GM12878 (cell line): ENCODE data around the gene CMTM4. TPM values are rescaled to one million over a fixed set of nuclear protein-coding genes. Genes with fewer than 3 reads are reported as not detected.

Source experiments
- ATAC-seq: fragments of 200-7000 bp; cut with Tn5 transposase; 3 replicates; pipeline ENCODE4 v1.9.1; 2020; ENCODE audit warnings: mild to moderate bottlenecking, moderate library complexity
- BruUV-seq: library from RNA; stranded (reverse); fragments of 400-500 nt; replicated peaks from 2 replicates; lab custom pipeline; 2021; lab: Mats Ljungman, UMichigan
- CTCF ChIA-PET: fragments of 300-600 bp; sonication (Branson Sonifier 250); formaldehyde crosslinking; extraction: SDS; loops from one replicate; lab custom pipeline; 2021; ENCODE audit warnings: inconsistent platforms; lab: Yijun Ruan, JAX
- POLR2A ChIA-PET: fragments of 350-600 bp; formaldehyde crosslinking; extraction: SDS; loops from one replicate; lab custom pipeline; 2021; ENCODE audit warnings: inconsistent platforms; lab: Charles Lee
- RAD21 ChIA-PET: fragments of 300-600 bp; sonication (Branson Sonifier 250); formaldehyde crosslinking; loops from one replicate; lab custom pipeline; 2023; ENCODE audit warnings: antibody characterized with exemption; ENCODE audit not compliant: unreplicated experiment; lab: Charles Lee
- SMC1A ChIA-PET: fragments of 300-600 bp; sonication (Branson Sonifier 250); formaldehyde crosslinking; loops from one replicate; lab custom pipeline; 2023; ENCODE audit not compliant: unreplicated experiment, uncharacterized antibody; lab: Charles Lee
- DNase-seq: peaks from one replicate; pipeline ENCODE4 v3.0.0-alpha.2; 2011; ENCODE audit warnings: low read depth, low spot score
- FAIRE-seq: peaks from 3 replicates; lab custom pipeline; 2011; peaks lifted over from hg19 to GRCh38; lab: Jason Lieb, UNC
- H2AFZ ChIP-seq: 2 replicates; pipeline ENCODE4 v1.6.0; 2011; ENCODE audit warnings: low read depth, low read length, control low read depth; ENCODE audit not compliant: control insufficient read depth
- H3K27ac ChIP-seq: 2 replicates; pipeline ENCODE4 v1.5.1; 2011; ENCODE audit warnings: control low read depth; ENCODE audit not compliant: control insufficient read depth, insufficient read depth
- H3K27me3 ChIP-seq, 2 experiments: replicated peaks in 1 of 2; 2 replicates each; pipeline versions ENCODE4 v1.6.0 to v1.6.1; 2011; ENCODE audit warnings: low read length in 1 of 2; ENCODE audit not compliant: control insufficient read depth in 2 of 2, insufficient read depth in 2 of 2
- H3K36me3 ChIP-seq, 2 experiments: 2 replicates each; pipeline ENCODE4 v1.5.1; 2011; ENCODE audit warnings: low read length in 1 of 2; ENCODE audit not compliant: control insufficient read depth in 2 of 2, insufficient read depth in 2 of 2
- H3K4me1 ChIP-seq: 2 replicates; pipeline ENCODE4 v1.6.1; 2011; ENCODE audit warnings: mild to moderate bottlenecking, low read length, moderate library complexity, mixed read lengths; ENCODE audit not compliant: control insufficient read depth, insufficient read depth
- H3K4me2 ChIP-seq: 2 replicates; pipeline ENCODE4 v1.6.0; 2011; ENCODE audit warnings: control low read depth; ENCODE audit not compliant: control insufficient read depth, insufficient read depth
- H3K4me3 ChIP-seq: fragments of 200-600 bp; sonication (generic); 2 replicates; pipeline ENCODE4 v1.5.1; 2016
- H3K79me2 ChIP-seq: 2 replicates; pipeline ENCODE4 v1.6.0; 2011; ENCODE audit warnings: low read length; ENCODE audit not compliant: control insufficient read depth, insufficient read depth
- H3K9ac ChIP-seq: 2 replicates; pipeline ENCODE4 v1.8.0; 2011; ENCODE audit warnings: low read length, control low read depth, mixed read lengths; ENCODE audit not compliant: control insufficient read depth, insufficient read depth
- H3K9me3 ChIP-seq: replicated peaks from 3 replicates; pipeline ENCODE4 v1.5.1; 2011; ENCODE audit warnings: mild to moderate bottlenecking, low read length; ENCODE audit not compliant: control insufficient read depth, insufficient read depth
- H4K20me1 ChIP-seq: 2 replicates; pipeline ENCODE4 v1.6.0; 2011; ENCODE audit not compliant: control insufficient read depth, insufficient read depth
- ATF7 ChIP-seq: fragments of 450-650 bp; IDR thresholded peaks from 2 replicates; pipeline ENCODE4 v1.6.1; 2016; ENCODE audit warnings: low read depth, mild to moderate bottlenecking
- ESRRA ChIP-seq: IDR thresholded peaks from 2 replicates; pipeline ENCODE4 v1.6.1; 2012; ENCODE audit warnings: mild to moderate bottlenecking, low read length, improper control_type of control experiment
- EZH2 ChIP-seq: IDR thresholded peaks from 2 replicates; pipeline ENCODE4 v1.6.1; 2012; ENCODE audit warnings: low read depth, mild to moderate bottlenecking, control low read depth, inconsistent platforms, low read length, borderline replicate concordance; ENCODE audit not compliant: control insufficient read depth
- HDAC2 ChIP-seq: fragments of 200-600 bp; sonication (generic); IDR thresholded peaks from 2 replicates; pipeline ENCODE4 v1.6.1; 2017
- MXI1 ChIP-seq: fragments of 150-350 bp; IDR thresholded peaks from 2 replicates; pipeline ENCODE4 v1.6.1; 2011; ENCODE audit warnings: low read depth, mild to moderate bottlenecking, inconsistent platforms, low read length, improper control_type of control experiment
- MYB ChIP-seq: fragments of 150-350 bp; IDR thresholded peaks from 2 replicates; pipeline ENCODE4 v1.6.1; 2014; ENCODE audit warnings: mild to moderate bottlenecking, low read depth, low read length, borderline replicate concordance
- NR2C2 ChIP-seq: IDR thresholded peaks from 2 replicates; pipeline ENCODE4 v1.6.1; 2011; ENCODE audit warnings: borderline replicate concordance, low read depth; ENCODE audit not compliant: control insufficient read depth, insufficient read length
- RFX5 ChIP-seq: IDR thresholded peaks from 2 replicates; pipeline ENCODE4 v1.6.1; 2011; ENCODE audit warnings: low read depth, low read length, improper control_type of control experiment
- SIX5 ChIP-seq: IDR thresholded peaks from 2 replicates; pipeline ENCODE4 v1.6.1; 2011; ENCODE audit warnings: mild to moderate bottlenecking, low read depth, low read length, moderate library complexity; ENCODE audit not compliant: severe bottlenecking
- SUZ12 ChIP-seq: fragments of 200-600 bp; sonication (generic); IDR thresholded peaks from one replicate; pipeline ENCODE4 v1.6.1; 2018; ENCODE audit warnings: antibody characterized with exemption, mild to moderate bottlenecking; ENCODE audit not compliant: unreplicated experiment
- TCF3 ChIP-seq: IDR thresholded peaks from 2 replicates; pipeline ENCODE4 v1.6.1; 2012; ENCODE audit warnings: low read depth, mild to moderate bottlenecking, low read length, borderline replicate concordance; ENCODE audit not compliant: insufficient read depth
- WGBS: methylation state at CpG from one replicate; pipeline ENCODE4 v1.1.6; 2016; ENCODE audit warnings: low lambda C conversion rate; ENCODE audit not compliant: insufficient replicate concordance, insufficient coverage; ENCODE audit errors: missing lambda C conversion rate; 5-methylcytosine and 5-hydroxymethylcytosine counted together
- in situ Hi-C: fragments of 300-500 bp; cut with MboI; formaldehyde crosslinking; loops from 9 replicates; pipeline ENCODE4 v1.14.3; 2018; ENCODE audit warnings: mixed read lengths
- intact Hi-C: fragments of 100-400 bp; cut with micrococcal nuclease; formaldehyde crosslinking; loops from one replicate; pipeline ENCODE4 v1.14.2; 2022; ENCODE audit not compliant: unreplicated experiment
- polyA plus RNA-seq, 11 experiments: library from polyadenylated mRNA; depleted of rRNA in 4 of 11; unstranded in 6 of 11; stranded (reverse) in 5 of 11; fragments of >200 nt; fragmentation: Nextera tagmentation in 4 of 11; fragmentation: Illumina TruSeq in 1 of 11; extraction: Ambion mirVana in 4 of 11; extraction: Trizol in 1 of 11; gene quantifications; 1 replicate in 1 of 11; 2 replicates in 10 of 11; pipeline versions ENCODE4 v1.2.1 to v1.2.3, GENCODE V29; 2011 to 2016; ENCODE audit warnings: inconsistent platforms in 2 of 11, missing spikeins in 2 of 11, low read depth in 1 of 11
- total RNA-seq, 4 experiments: library from RNA; depleted of rRNA in 3 of 4; stranded (reverse); fragments of >200 nt in 3 of 4; fragmentation: Illumina TruSeq in 1 of 4; extraction: Trizol in 1 of 4; gene quantifications; 2 replicates each; pipeline versions ENCODE4 v1.2.1 to v1.2.3, GENCODE V29; 2013 to 2021
- TF ChIP-seq, protein P1 (sequence below): fragments of 450-650 bp; IDR thresholded peaks from 2 replicates; pipeline ENCODE4 v1.6.1; 2016; ENCODE audit warnings: mild to moderate bottlenecking
- TF ChIP-seq, protein P2 (sequence below): fragments of 450-650 bp; IDR thresholded peaks from 2 replicates; pipeline ENCODE4 v1.6.1; 2017; ENCODE audit warnings: borderline replicate concordance

The CMTM4 gene
- total and polyA plus RNA-seq, 10 of the 15 experiments (the other 5 are each of a cell fraction or from before 2014, with no cell fraction given) = 0.02 to 0.43 (median 0.15) TPM; not detected in 2

DNA sequence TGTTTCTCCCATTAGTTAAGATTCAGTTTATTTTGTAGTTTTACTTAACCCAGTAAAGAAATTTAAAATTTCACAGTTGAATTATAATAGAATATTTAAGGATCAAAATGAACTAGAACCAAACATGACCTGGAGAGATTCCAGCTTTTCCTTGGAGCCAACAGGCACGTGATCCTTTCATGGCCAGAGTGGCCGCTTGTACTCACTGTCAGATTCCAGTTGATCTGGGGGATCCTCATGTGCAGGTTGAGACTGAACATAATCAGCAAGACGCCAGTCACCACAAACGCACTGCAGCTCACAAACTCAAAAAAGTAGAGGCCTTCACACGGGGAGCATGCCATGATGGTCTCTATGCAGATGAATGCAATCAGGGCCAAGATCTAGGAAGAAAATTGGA is 60.3 kb downstream of the CMTM4 start:
- no peak for FAIRE-seq
- Histone ChIP-seq H3K4me1 (no peaks in the 10 kb centered on the region), H3K9me3 (no peaks in the 10 kb centered on the region), H3K27me3 (peaks cover 0 to 1% of the 10 kb centered on the region in 2 experiments; a peak in 2 of 4 replicates), H3K4me3 (no peak overlapping the region), H2AFZ (no peak overlapping the region), H3K36me3 (no peaks in the 10 kb centered on the region), H3K9ac (no peak overlapping the region), H4K20me1 (no peaks in the 10 kb centered on the region; the same call in 1 of the 2 replicates), H3K27ac (no peak overlapping the region), H3K79me2 (no peaks in the 10 kb centered on the region), H3K4me2 (no peak overlapping the region)
- ChIA-PET POLR2A (no interaction called here), RAD21 (no interaction called here), SMC1A (no interaction called here), CTCF (interaction anchor here (2.0 kb wide), 1 partner anchor 15 kb away, joined by 10 read pairs; no protein-coding TSS in a partner anchor)
- intact Hi-C loops (no loop called here), in situ Hi-C loops (no loop called here)
- no TSS peak for BruUV-seq
- no peak for ATAC-seq
- DNase-seq = no peak
- TF ChIP-seq ESRRA (no peak), MYB (no peak), SIX5 (no peak), TCF3 (no peak), RFX5 (no peak), SUZ12 (no peak), HDAC2 (no peak), ATF7 (no peak), EZH2 (no peak), NR2C2 (no peak), MXI1 (no peak)
- TF ChIP-seq, protein P1, sequence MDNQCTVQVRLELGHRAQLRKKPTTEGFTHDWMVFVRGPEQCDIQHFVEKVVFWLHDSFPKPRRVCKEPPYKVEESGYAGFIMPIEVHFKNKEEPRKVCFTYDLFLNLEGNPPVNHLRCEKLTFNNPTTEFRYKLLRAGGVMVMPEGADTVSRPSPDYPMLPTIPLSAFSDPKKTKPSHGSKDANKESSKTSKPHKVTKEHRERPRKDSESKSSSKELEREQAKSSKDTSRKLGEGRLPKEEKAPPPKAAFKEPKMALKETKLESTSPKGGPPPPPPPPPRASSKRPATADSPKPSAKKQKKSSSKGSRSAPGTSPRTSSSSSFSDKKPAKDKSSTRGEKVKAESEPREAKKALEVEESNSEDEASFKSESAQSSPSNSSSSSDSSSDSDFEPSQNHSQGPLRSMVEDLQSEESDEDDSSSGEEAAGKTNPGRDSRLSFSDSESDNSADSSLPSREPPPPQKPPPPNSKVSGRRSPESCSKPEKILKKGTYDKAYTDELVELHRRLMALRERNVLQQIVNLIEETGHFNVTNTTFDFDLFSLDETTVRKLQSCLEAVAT = no peak
- TF ChIP-seq, protein P2, sequence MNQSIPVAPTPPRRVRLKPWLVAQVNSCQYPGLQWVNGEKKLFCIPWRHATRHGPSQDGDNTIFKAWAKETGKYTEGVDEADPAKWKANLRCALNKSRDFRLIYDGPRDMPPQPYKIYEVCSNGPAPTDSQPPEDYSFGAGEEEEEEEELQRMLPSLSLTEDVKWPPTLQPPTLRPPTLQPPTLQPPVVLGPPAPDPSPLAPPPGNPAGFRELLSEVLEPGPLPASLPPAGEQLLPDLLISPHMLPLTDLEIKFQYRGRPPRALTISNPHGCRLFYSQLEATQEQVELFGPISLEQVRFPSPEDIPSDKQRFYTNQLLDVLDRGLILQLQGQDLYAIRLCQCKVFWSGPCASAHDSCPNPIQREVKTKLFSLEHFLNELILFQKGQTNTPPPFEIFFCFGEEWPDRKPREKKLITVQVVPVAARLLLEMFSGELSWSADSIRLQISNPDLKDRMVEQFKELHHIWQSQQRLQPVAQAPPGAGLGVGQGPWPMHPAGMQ = no peak
- 12% methylated on average over 5 of the region's 5 CpGs for WGBS
